GM12874 (cell line): ENCODE measurements around the gene ZNF407.

Experiments
- CTCF ChIP-seq: IDR thresholded peaks from 2 replicates; pipeline ENCODE4 v1.5.1; 2011; ENCODE audit warnings: low read depth, mild to moderate bottlenecking, control low read depth, low read length, moderate library complexity; ENCODE audit not compliant: insufficient read depth

The ZNF407 gene

GRCh38 chr18:74892066-74892627, 294.5 kb downstream of the ZNF407 start:
- TF ChIP-seq CTCF, result no peak

DNA sequence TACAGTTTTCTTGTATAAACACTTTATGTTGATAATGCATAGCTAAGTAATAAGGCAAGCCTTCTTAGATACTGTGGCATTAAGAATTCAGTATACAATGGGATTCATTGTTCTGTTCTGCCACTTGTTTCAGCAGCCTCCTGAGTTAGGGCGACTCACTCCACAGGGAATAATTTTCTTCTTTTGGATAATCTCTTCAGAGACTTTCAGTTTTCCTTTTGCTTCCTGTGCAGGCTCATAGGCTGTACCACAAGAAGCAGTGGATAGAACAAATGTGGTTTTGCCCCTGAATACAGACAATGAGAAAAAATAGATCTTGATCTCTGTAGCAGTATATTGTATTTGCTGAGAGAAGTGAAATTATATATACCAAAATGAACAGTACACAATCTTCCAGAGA, 298.0 kb downstream of the ZNF407 start:
- TF ChIP-seq CTCF, result no peak

- TF ChIP-seq CTCF, result peak; percentile 55
These were observed 298.8 kb downstream of the ZNF407 start for GRCh38 chr18:74896390-74896991.

- no peak for TF ChIP-seq CTCF
These were observed 300.4 kb downstream of the ZNF407 start for GRCh38 chr18:74897971-74898657.

GRCh38 chr18:74898965-74899364, 301.3 kb downstream of the ZNF407 start:
- TF ChIP-seq CTCF, result no peak

DNA sequence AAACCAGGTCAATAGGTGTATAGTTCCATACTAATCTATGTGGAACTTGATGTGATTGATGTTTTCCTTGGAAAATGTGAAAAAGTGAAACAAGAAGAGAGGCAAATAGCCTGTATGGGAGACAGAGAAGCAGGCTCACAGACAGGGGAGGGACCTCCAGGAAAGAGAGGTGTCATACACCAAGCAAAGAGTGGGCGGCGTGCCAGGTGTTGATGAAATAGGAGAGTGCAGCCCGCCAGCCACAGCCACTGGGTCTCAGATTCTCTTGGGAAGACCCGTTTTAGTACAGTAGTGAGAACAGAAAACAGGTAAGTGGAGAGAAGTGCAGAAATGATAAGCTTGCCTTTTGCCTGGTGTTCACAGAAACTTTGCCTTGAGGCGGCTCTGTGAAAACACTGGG, 301.9 kb downstream of the ZNF407 start:
- TF ChIP-seq CTCF, result no peak

GRCh38 chr18:74901362-74902146, 303.9 kb downstream of the ZNF407 start:
- no peak for TF ChIP-seq CTCF
